ENCODE data around the gene RDH14. TPM values are rescaled to one million over a fixed set of nuclear protein-coding genes. Genes with fewer than 3 reads are reported as not detected.
A peak's percentile ranks its signal among the peaks of the same experiment; 100 is the strongest.

The RDH14 gene
- total and polyA plus RNA-seq, 2 of the 4 experiments (the other 2 are of a cell fraction) = 11.9 to 12.2 TPM

DNA sequence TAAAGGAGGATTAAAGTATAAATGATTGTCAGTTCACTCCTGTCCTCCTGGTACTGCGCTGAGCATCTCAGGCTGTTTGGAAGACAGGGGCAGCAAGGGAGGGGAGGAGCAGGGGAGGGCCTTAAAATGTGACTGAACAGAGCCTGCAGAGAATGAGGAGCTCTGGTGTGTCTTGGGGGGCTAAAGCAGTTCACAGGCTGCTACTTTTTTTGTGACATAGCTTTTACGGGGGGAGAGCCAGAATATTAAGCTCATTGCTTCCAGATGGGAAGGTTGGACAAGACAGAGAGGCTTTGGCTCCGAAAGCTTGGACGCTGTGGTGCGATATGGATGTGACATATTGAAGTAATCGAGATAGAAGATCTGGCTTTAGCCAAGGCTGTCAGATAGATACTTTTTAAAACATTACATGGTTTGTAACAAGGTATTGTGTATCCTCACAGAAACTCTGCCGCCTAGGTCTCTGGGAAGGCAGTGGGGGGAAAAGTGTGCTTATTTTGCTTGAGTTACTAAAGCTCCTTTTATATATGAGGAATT, 40.5 kb downstream of the RDH14 start:
- Histone ChIP-seq H2BK120ac (ENCODE audit: low read depth, low read length) (peak overlapping the region; percentile 99), H2AK9ac (replicated peaks; ENCODE audit: low read depth, low read length, poor library complexity) (no peak overlapping the region), H3K14ac (replicated peaks; ENCODE audit: low read depth, low read length) (peak overlapping the region; percentile 15), H3K9me1 (ENCODE audit: insufficient read depth, low read length) (peaks cover 15% of the 10 kb centered on the region), H2BK15ac (ENCODE audit: low read depth, low read length) (peak overlapping the region; percentile 80; the same call in 2 of the 3 replicates), H3K9me3 (ENCODE audit: control insufficient read depth, insufficient read depth, low read length) (no peaks in the 10 kb centered on the region), H4K8ac (ENCODE audit: low read depth in 2 of 2, low read length in 2 of 2) (peak overlapping the region in 1 of 2 experiments; percentile 44; a peak in 2 of 4 replicates), H3K56ac (ENCODE audit: extremely low read depth, insufficient read depth, low read length) (no peak overlapping the region), H2BK5ac (ENCODE audit: low read depth, low read length, poor library complexity, severe bottlenecking) (no peak overlapping the region), H3K4me2 (ENCODE audit: low read depth, low read length) (no peak overlapping the region), H2AFZ (replicated peaks; ENCODE audit: low read length, poor library complexity) (no peak overlapping the region), H3K36me3 (ENCODE audit: control insufficient read depth, insufficient read depth, low read length) (no peaks in the 10 kb centered on the region), H3K23ac (ENCODE audit: low read depth, low read length) (no peak overlapping the region), H3K27me3 (ENCODE audit: control insufficient read depth, insufficient read depth, low read length) (no peaks in the 10 kb centered on the region), H3K4me3 (ENCODE audit: insufficient read depth, low read depth, low read length) (no peak overlapping the region), H3K9ac (ENCODE audit: low read depth, low read length) (no peak overlapping the region), H3K27ac (ENCODE audit: insufficient read depth, low read length) (no peak overlapping the region), H3K79me1 (ENCODE audit: low read depth in 1 of 2, low read length in 2 of 2) (no peaks in the 10 kb centered on the region), H4K20me1 (ENCODE audit: insufficient read depth, low read length) (no peaks in the 10 kb centered on the region), H3K18ac (ENCODE audit: low read depth, low read length) (no peak overlapping the region; the same call in 1 of the 2 replicates), H4K91ac (ENCODE audit: insufficient read depth, low read depth, low read length) (peak overlapping the region; percentile 75), H4K5ac (ENCODE audit: low read depth, low read length) (no peak overlapping the region; the same call in 1 of the 2 replicates), H2AK5ac (ENCODE audit: low read depth, low read length) (peak overlapping the region; percentile 86), H3K4ac (ENCODE audit: low read depth, low read length) (peak overlapping the region; percentile 87), H3K4me1 (ENCODE audit: control insufficient read depth, insufficient read depth, low read length) (peaks cover 28% of the 10 kb centered on the region), H2BK20ac (ENCODE audit: low read depth, low read length) (peak overlapping the region; percentile 78)
- POLR2A ChIA-PET (ENCODE audit: unreplicated experiment) = no interaction called here
- no CpG with 5 or more reads among the region's 7 CpGs for WGBS, 2 experiments (ENCODE audit: extremely low coverage in 2 of 2, insufficient read length in 1 of 2)
- ATAC-seq (ENCODE audit: low read depth) (no peak), DNase-seq (no peak)
- dilution Hi-C loops (cut with HindIII; ENCODE audit: low sequenced_read_pairs, unreplicated experiment) = no loop called here
- intact Hi-C loops (cut with micrococcal nuclease) = loop anchor here (1.0 to 10.0 kb wide), 9 partner anchors 133 to 1342 kb away; no protein-coding TSS in a partner anchor
- TF ChIP-seq MAZ (IDR thresholded peaks at IDR 0.05; ENCODE audit: borderline replicate concordance, low read depth, low read length) = no peak
- no peak for TF ChIP-seq CHD1 (IDR thresholded peaks at IDR 0.05; ENCODE audit: low read depth, low read length)
- TF ChIP-seq, protein P1, sequence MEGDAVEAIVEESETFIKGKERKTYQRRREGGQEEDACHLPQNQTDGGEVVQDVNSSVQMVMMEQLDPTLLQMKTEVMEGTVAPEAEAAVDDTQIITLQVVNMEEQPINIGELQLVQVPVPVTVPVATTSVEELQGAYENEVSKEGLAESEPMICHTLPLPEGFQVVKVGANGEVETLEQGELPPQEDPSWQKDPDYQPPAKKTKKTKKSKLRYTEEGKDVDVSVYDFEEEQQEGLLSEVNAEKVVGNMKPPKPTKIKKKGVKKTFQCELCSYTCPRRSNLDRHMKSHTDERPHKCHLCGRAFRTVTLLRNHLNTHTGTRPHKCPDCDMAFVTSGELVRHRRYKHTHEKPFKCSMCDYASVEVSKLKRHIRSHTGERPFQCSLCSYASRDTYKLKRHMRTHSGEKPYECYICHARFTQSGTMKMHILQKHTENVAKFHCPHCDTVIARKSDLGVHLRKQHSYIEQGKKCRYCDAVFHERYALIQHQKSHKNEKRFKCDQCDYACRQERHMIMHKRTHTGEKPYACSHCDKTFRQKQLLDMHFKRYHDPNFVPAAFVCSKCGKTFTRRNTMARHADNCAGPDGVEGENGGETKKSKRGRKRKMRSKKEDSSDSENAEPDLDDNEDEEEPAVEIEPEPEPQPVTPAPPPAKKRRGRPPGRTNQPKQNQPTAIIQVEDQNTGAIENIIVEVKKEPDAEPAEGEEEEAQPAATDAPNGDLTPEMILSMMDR (conservative IDR thresholded peaks at IDR 0.05; ENCODE audit: low read depth, low read length) = no peak
- TF ChIP-seq, protein P2, sequence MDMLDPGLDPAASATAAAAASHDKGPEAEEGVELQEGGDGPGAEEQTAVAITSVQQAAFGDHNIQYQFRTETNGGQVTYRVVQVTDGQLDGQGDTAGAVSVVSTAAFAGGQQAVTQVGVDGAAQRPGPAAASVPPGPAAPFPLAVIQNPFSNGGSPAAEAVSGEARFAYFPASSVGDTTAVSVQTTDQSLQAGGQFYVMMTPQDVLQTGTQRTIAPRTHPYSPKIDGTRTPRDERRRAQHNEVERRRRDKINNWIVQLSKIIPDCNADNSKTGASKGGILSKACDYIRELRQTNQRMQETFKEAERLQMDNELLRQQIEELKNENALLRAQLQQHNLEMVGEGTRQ (IDR thresholded peaks at IDR 0.05; ENCODE audit: low read depth, low read length) = no peak
- no peak for TF ChIP-seq RAD21 (IDR thresholded peaks at IDR 0.05; ENCODE audit: low read length)
- TF ChIP-seq MAFK (IDR thresholded peaks at IDR 0.05; ENCODE audit: low read depth, low read length) = no peak
- TF ChIP-seq POLR2A (IDR thresholded peaks at IDR 0.05; ENCODE audit: low read depth, low read length) = no peak
- TF ChIP-seq MXI1 (IDR thresholded peaks at IDR 0.05; ENCODE audit: borderline replicate concordance, low read depth, low read length) = no peak
- TF ChIP-seq NFE2L2 (IDR thresholded peaks at IDR 0.05; ENCODE audit: low read depth, low read length) = no peak
- TF ChIP-seq BHLHE40 (IDR thresholded peaks at IDR 0.05; ENCODE audit: low read depth, low read length) = no peak
- TF ChIP-seq, protein P3, sequence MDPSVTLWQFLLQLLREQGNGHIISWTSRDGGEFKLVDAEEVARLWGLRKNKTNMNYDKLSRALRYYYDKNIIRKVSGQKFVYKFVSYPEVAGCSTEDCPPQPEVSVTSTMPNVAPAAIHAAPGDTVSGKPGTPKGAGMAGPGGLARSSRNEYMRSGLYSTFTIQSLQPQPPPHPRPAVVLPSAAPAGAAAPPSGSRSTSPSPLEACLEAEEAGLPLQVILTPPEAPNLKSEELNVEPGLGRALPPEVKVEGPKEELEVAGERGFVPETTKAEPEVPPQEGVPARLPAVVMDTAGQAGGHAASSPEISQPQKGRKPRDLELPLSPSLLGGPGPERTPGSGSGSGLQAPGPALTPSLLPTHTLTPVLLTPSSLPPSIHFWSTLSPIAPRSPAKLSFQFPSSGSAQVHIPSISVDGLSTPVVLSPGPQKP (IDR thresholded peaks at IDR 0.05; ENCODE audit: borderline replicate concordance, low read depth, low read length) = no peak
- no peak for TF ChIP-seq RFX5 (IDR thresholded peaks at IDR 0.05; ENCODE audit: low read depth, low read length)
- no peak for TF ChIP-seq SMC3 (IDR thresholded peaks at IDR 0.05; ENCODE audit: low read depth, low read length)
- TF ChIP-seq RCOR1 (IDR thresholded peaks at IDR 0.05; ENCODE audit: insufficient replicate concordance, low read length) = no peak
- BruUV-seq (replicated peaks) = no TSS peak
- in situ Hi-C loops (cut with MboI; ENCODE audit: low sequenced_read_pairs) = loop anchor here (5.0 to 25.0 kb wide), 4 partner anchors 222 to 1352 kb away; no protein-coding TSS in a partner anchor
- CTCF ChIA-PET = interaction anchor here (0.7 to 1.4 kb wide), 7 partner anchors 12 to 131 kb away, joined by 3 to 5 read pairs (median 3); no protein-coding TSS in a partner anchor

All from IMR-90 (cell line).